CD4-positive, alpha-beta T cell treated with Interleukin-12 subunit alpha and Interleukin-12 subunit beta, for 1 hour (primary cell): ENCODE results near the gene TFB1M.
"Not testable (repeated sequence)": the region's sequence is repeated elsewhere in the genome, so short reads cannot be mapped to it uniquely, and the experiment has no call there.

Source experiments
- DNase-seq: peaks from one replicate; pipeline ENCODE4 v3.0.0-alpha.2; 2020

The TFB1M gene

GRCh38 chr6:155232848-155233247, 81.4 kb downstream of the TFB1M start:
- no peak for DNase-seq

DNA sequence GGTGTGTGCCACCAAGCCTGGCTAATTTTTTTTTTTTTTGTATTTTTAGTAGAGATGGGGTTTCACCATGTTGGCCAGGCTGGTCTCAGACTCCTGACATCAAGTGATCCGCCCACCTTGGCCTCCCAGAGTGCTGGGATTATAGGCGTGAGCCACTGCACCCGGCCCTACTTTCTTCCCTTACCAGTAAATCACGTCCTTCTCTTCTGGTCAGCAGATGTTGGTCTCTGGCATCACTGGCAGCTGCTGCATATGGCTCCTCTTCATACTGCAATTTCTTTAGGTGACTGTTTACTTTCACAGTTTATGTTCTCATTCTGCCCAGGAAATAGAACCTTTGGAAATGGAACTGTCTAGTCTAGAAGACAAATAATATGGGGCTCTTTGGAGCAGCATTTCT, 83.3 kb downstream of the TFB1M start:
- DNase-seq = not testable (repeated sequence)

GRCh38 chr6:155228546-155229166, 85.6 kb downstream of the TFB1M start:
- no peak for DNase-seq

- DNase-seq = no peak
Measured at GRCh38 chr6:155227046-155227445, 87.2 kb downstream of the TFB1M start.

DNA sequence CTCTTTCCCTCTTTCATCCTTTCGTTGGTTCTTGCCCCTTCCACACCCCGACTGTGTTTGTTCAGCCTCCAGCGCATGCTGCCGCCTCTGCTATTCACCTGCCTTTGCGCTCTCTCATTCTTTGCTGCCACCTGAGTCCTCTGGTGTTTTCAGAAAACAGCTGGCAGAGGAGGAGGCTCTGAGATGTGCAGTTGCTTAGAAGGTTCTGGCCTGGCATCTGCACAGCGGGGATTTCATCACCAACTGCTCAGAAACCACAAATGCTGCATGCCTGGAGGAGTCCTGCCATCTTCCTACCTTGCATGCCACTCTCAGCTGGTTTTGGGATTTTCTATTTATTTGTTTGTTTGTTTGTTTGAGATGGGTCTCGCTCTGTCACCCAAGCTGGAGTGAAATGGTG, 89.7 kb downstream of the TFB1M start:
- DNase-seq = peak; percentile 1

- DNase-seq = peak; percentile 42
Measured at GRCh38 chr6:155223646-155224451, 90.4 kb downstream of the TFB1M start.

GRCh38 chr6:155222506-155222905, 91.8 kb downstream of the TFB1M start:
- DNase-seq = no peak

DNA sequence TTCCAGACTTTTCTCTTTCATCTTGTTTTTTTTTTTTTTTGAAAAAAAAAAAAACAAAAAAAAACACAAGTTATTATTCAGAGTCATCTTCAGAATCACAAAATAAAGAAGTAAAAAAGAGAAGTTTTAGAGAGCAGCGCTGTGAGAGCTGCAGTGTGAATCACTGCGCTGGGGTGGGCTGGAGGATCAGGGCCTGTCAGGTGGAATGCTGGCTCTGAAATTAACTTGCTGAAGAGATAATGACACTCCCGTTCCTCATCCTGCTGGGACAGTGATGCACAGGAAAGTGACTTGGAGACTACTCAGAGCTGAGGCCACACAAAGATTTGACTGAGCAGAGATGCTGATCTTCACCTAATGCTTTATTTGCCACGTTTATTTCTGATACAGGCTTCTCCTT, 93.2 kb downstream of the TFB1M start:
- DNase-seq = no peak

- DNase-seq = no peak
Measured at GRCh38 chr6:155219858-155220301, 94.4 kb downstream of the TFB1M start.

- DNase-seq = no peak
Measured at GRCh38 chr6:155219299-155219698, 95.0 kb downstream of the TFB1M start.

- not testable (repeated sequence) for DNase-seq
Measured at GRCh38 chr6:155218711-155219110, 95.6 kb downstream of the TFB1M start.

GRCh38 chr6:155216312-155217046, 97.8 kb downstream of the TFB1M start:
- no peak for DNase-seq

DNA sequence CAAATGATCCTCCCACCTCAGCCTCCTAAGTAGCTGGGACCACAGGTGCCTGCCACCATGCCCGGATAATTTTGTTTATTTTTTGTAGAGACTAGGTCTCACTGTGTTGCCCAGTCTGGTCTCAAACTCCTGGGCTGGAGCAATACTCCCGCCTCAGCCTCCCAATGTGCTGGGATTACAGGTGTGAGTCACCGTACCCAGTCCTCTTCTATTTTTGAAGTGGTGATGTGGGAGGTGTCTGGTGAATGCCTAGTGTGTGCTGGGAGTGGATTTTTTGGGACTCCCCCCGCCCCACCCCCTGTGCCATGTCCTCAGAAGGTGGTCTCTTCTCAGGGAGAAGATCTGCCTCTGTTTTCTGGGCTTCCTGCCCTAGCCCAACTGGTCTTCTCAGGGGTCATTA, 98.4 kb downstream of the TFB1M start:
- no peak for DNase-seq

DNA sequence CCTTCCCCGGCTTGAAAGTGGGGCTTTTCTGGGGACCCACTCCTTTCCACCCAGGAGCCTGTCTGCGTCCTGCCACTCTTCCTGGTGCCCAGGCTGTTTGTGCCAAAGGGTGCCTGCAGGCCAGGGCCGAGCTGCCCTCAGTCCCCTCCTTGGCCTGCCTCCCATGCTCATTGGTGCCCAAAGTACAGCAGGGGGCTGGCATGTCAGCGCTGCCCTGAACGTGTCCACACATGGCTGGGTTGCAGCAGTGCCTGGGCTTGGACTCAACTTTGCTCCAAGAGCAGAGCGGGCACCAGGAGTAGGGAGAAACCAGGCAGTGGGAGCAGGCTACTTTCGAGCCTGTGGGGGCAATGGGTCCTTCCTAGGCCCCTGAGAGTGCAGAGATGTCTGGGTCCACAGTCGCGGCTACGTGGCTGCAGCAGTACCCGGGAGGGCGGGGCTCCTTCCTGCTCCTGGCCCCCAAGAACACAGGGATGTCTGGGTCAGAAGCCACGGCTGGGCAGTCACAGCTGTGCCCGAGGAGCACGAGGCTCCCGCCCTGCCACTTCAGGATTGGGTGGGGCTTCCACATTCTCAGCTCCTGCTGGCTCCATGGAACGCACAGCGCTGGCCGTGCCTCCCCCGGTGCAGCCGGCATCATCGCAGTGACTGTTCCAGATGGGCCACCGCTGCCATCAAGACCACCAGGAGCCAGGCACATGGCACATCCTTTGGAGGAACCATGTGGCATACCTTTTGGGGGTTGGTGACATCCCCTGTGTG, 100.5 kb downstream of the TFB1M start:
- DNase-seq = no peak

GRCh38 chr6:155212616-155213380, 101.5 kb downstream of the TFB1M start:
- DNase-seq = no peak

DNA sequence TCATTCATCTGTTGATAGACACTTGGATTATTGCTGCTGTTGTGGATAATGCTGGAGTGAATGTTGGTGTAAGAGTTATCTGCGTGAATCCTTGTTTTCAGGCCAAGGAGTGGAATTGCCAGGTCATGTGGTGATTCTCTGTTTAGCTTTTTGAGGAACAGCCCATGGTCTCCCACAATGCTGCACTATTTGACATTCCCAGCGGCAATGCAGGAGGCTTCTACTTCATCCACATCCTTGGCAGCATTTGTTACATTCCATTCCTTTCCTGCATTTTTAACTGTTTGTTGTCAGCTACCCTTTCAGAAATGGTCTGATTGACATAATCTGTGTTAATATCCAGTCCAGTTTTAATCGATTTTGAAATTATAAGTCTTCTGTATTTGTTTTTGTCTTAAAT, 102.2 kb downstream of the TFB1M start:
- no peak for DNase-seq

DNA sequence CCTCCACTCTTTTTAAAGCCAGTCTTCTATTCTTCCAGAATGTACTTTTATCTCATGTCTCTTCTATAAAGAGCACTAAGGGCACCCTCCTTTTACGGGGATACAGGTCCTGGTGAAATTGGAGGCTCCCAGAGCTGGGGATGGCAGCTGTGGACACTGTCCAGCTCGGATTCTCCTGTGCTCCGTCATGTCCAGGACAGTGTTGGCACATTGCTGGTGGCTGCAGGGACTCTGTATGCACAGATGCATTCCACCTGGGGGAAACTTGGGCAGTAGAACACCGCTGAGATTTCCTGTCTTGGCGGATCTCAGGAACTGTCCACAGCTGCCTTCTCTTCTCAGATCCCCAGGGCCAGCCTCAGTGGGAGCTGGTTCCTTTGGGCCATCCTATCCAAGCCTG, 107.1 kb downstream of the TFB1M start:
- no peak for DNase-seq
